ENCODE measurements around the gene GTF2IRD1. TPM values are rescaled to one million over a fixed set of nuclear protein-coding genes. Genes with fewer than 3 reads are reported as not detected.
A peak's percentile ranks its signal among the peaks of the same experiment; 100 is the strongest.

Gene GTF2IRD1
- total and polyA plus RNA-seq, 9 of the 15 experiments (the other 6 are each of a cell fraction or from before 2014, with no cell fraction given) = 9.1 to 30.2 (median 14.0) TPM

DNA sequence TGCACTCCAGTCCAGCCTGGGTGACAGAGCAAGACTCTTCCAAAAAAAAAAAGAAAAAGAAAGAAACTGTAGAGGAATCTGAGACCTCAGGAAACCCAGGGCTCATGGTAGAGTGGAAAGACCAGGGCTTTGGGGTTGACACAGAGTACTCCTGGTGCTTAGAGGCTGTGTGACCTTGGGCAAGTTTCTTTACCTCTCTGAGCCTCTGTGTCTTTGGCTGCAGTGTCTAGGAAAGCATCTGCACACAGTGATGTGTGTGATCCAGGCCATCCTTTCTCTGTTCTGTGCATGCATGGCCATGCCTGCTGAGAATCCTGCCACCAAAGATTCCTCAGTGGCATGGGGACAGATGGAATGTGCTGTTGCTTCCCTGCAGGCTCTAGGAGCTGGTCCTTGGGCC, 132.1 kb downstream of the GTF2IRD1 start:
- no peak overlapping the region for H3K9ac ChIP-seq (ENCODE audit: insufficient read depth in 1 of 2, low read depth in 2 of 2, low read length in 2 of 2)
- H4K20me1 ChIP-seq (replicated peaks; ENCODE audit: control insufficient read depth, insufficient read depth, low read length) = peaks cover 25% of the 10 kb centered on the region
- in situ Hi-C loops (cut with MboI) (no loop called here), intact Hi-C loops (cut with micrococcal nuclease) (no loop called here)
- no peaks in the 10 kb centered on the region for H3K79me2 ChIP-seq (ENCODE audit: control insufficient read depth, insufficient read depth, low read length)
- ChIA-PET POLR2A (interaction anchor here (0.6 kb wide), 1 partner anchor 30 kb away, joined by 3 read pairs; no protein-coding TSS in a partner anchor), CTCF (ENCODE audit: low intra/inter-chr PET ratio) (no interaction called here)
- no peak overlapping the region for H3K27ac ChIP-seq (ENCODE audit: extremely low read depth, low read depth, low read length)
- BruUV-seq (replicated peaks) = no TSS peak
- H2AFZ ChIP-seq (ENCODE audit: low read depth, low read length) = no peak overlapping the region
- peaks cover 4% of the 10 kb centered on the region for H3K9me1 ChIP-seq (ENCODE audit: control insufficient read depth, insufficient read depth, low read length)
- no peaks in the 10 kb centered on the region for H3K27me3 ChIP-seq (ENCODE audit: control insufficient read depth in 2 of 2, insufficient read depth in 2 of 2, low read length in 2 of 2)
- H3K4me2 ChIP-seq (ENCODE audit: insufficient read depth, low read length) = no peak overlapping the region
- peaks cover 7% of the 10 kb centered on the region; the same call in 1 of the 3 replicates for H3K36me3 ChIP-seq (ENCODE audit: control insufficient read depth, insufficient read depth, low read length)
- no peak for FAIRE-seq
- no peak for DNase-seq (ENCODE audit: extremely low read depth in 1 of 4, low spot score in 3 of 4)
- TF ChIP-seq KAT2B (IDR thresholded peaks at IDR 0.05; ENCODE audit: low read depth, low read length) (no peak), DACH1 (IDR thresholded peaks at IDR 0.05; ENCODE audit: partially characterized antibody) (peak; percentile 13), BCOR (IDR thresholded peaks at IDR 0.05) (peak; percentile 71), RBM25 (IDR thresholded peaks at IDR 0.05; ENCODE audit: low read depth, low read length, severe bottlenecking) (peak; percentile 87), KDM1A (IDR thresholded peaks at IDR 0.05) (peak; percentile 11 to 36; a peak in 3 of 4 replicates), SMARCC2 (IDR thresholded peaks at IDR 0.05; ENCODE audit: low read depth) (no peak), ZNF12 (CRISPR knock-in tag; IDR thresholded peaks at IDR 0.05) (no peak), POU5F1 (IDR thresholded peaks at IDR 0.05; ENCODE audit: borderline replicate concordance, low read depth, low read length, partially characterized antibody) (no peak), ZFP36 (IDR thresholded peaks at IDR 0.05; ENCODE audit: low read depth, low read length, partially characterized antibody) (peak; percentile 80)
- ATAC-seq = no peak
- H3K4me3 ChIP-seq = no peak overlapping the region
- H3K9me3 ChIP-seq (replicated peaks; ENCODE audit: control insufficient read depth, insufficient read depth, low read depth, low read length) = no peaks in the 10 kb centered on the region
- peaks cover 18 to 23% of the 10 kb centered on the region in 2 experiments for H3K4me1 ChIP-seq (replicated peaks in 1 of 2; ENCODE audit: control insufficient read depth in 2 of 2, insufficient read depth in 2 of 2, low read length in 2 of 2)
